SK-N-SH (cell line): ENCODE results near the gene ZNF793. TPM values are rescaled to one million over a fixed set of nuclear protein-coding genes. Genes with fewer than 3 reads are reported as not detected.
A peak's percentile ranks its signal among the peaks of the same experiment; 100 is the strongest.

Experiments
- CTCF ChIA-PET: fragments of 300-600, 350-600 bp; formaldehyde crosslinking; extraction: SDS; loops from one replicate; lab custom pipeline; 2021; lab: Yijun Ruan, JAX
- POLR2A ChIA-PET: fragments of 350-600 bp; sonication (Branson Sonifier 250); formaldehyde crosslinking; extraction: SDS; loops from one replicate; lab custom pipeline; 2020; ENCODE audit warnings: antibody characterized with exemption, inconsistent platforms; lab: Yijun Ruan, JAX
- DNase-seq: peaks from one replicate; pipeline ENCODE4 v3.0.0; 2012
- H2AFZ ChIP-seq: fragments of 200-600 bp; sonication (generic); 2 replicates; pipeline ENCODE4 v1.8.1; 2016; ENCODE audit warnings: antibody characterized with exemption, mild to moderate bottlenecking, low read depth
- H3F3A ChIP-seq: fragments of 200-600 bp; sonication (generic); replicated peaks from 2 replicates; pipeline ENCODE3; 2016; ENCODE audit warnings: antibody characterized with exemption, mild to moderate bottlenecking; ENCODE audit not compliant: insufficient read depth
- H3K27ac ChIP-seq, 2 experiments: fragments of 200-500 bp in 1 of 2; fragments of 200-600 bp in 1 of 2; sonication (Bioruptor generic) in 1 of 2; sonication (generic), shearing (Covaris generic) in 1 of 2; 2 replicates each; pipeline versions ENCODE4 v1.5.1 to v1.6.1; 2014 to 2016; ENCODE audit warnings: low read depth in 2 of 2, inconsistent platforms in 1 of 2, low read length in 1 of 2, mild to moderate bottlenecking in 1 of 2, mixed read lengths in 1 of 2
- H3K27me3 ChIP-seq: fragments of 200-600 bp; sonication (generic), shearing (Covaris generic); 2 replicates; pipeline ENCODE4 v1.6.1; 2016; ENCODE audit warnings: mixed run types; ENCODE audit not compliant: insufficient read depth
- H3K36me3 ChIP-seq, 2 experiments: fragments of 200-500 bp in 1 of 2; fragments of 200-600 bp in 1 of 2; sonication (Bioruptor generic) in 1 of 2; sonication (generic) in 1 of 2; replicated peaks in 1 of 2; 2 replicates each; pipeline versions ENCODE3 to v1.5.1; 2014 to 2016; ENCODE audit warnings: low read length in 1 of 2, mild to moderate bottlenecking in 1 of 2; ENCODE audit not compliant: insufficient read depth in 2 of 2, control insufficient read depth in 1 of 2
- H3K4me1 ChIP-seq, 2 experiments: fragments of 200-500 bp in 1 of 2; fragments of 200-600 bp in 1 of 2; sonication (Bioruptor generic) in 1 of 2; sonication (generic), shearing (Covaris generic) in 1 of 2; 2 replicates each; pipeline versions ENCODE4 v1.5.1 to v1.6.1; 2014 to 2016; ENCODE audit warnings: low read depth in 1 of 2, low read length in 1 of 2, mixed run types in 1 of 2; ENCODE audit not compliant: insufficient read depth in 2 of 2, control insufficient read depth in 1 of 2
- H3K4me2 ChIP-seq: fragments of 200-600 bp; sonication (generic), shearing (Covaris generic); 2 replicates; pipeline ENCODE4 v1.6.1; 2017; ENCODE audit warnings: mixed run types
- H3K4me3 ChIP-seq, 2 experiments: fragments of 200-500 bp in 1 of 2; fragments of 200-600 bp in 1 of 2; sonication (Bioruptor generic) in 1 of 2; sonication (generic), shearing (Covaris generic) in 1 of 2; 2 replicates each; pipeline versions ENCODE4 v1.5.1 to v1.8.1; 2014 to 2016; ENCODE audit warnings: low read depth in 2 of 2, inconsistent platforms in 1 of 2, low read length in 1 of 2, mild to moderate bottlenecking in 1 of 2, mixed read lengths in 1 of 2, moderate library complexity in 1 of 2
- H3K79me2 ChIP-seq: fragments of 200-600 bp; sonication (generic); 2 replicates; pipeline ENCODE4 v1.8.1; 2017; ENCODE audit warnings: mild to moderate bottlenecking; ENCODE audit not compliant: insufficient read depth
- H3K9ac ChIP-seq: fragments of 200-600 bp; sonication (generic); 2 replicates; pipeline ENCODE4 v1.6.1; 2017; ENCODE audit warnings: mixed run types
- H3K9me2 ChIP-seq: fragments of 200-600 bp; sonication (generic); 2 replicates; pipeline ENCODE4 v1.6.1; 2017; ENCODE audit warnings: mixed run types
- H3K9me3 ChIP-seq: fragments of 200-600 bp; sonication (generic); 2 replicates; pipeline ENCODE4 v1.6.1; 2017; ENCODE audit warnings: mixed run types, mild to moderate bottlenecking, moderate library complexity
- H4K20me1 ChIP-seq: fragments of 200-600 bp; sonication (generic); 2 replicates; pipeline ENCODE4 v1.6.1; 2017; ENCODE audit warnings: mild to moderate bottlenecking, mixed run types; ENCODE audit not compliant: insufficient read depth
- CHD2 ChIP-seq: fragments of 150-350 bp; IDR thresholded peaks from 2 replicates; pipeline ENCODE4 v1.6.1; 2018; ENCODE audit warnings: low read length; ENCODE audit not compliant: partially characterized antibody
- CTCF ChIP-seq: fragments of 200-600 bp; sonication (generic); IDR thresholded peaks from 2 replicates; pipeline ENCODE4 v1.6.1; 2017; ENCODE audit warnings: antibody characterized with exemption, mild to moderate bottlenecking, moderate library complexity
- FOXJ3 ChIP-seq: sonication (generic); formaldehyde crosslinking; IDR thresholded peaks from 2 replicates; pipeline ENCODE4 v1.5.1; 2020; ENCODE audit warnings: mild to moderate bottlenecking, missing genetic modification reagents
- GABPA ChIP-seq: IDR thresholded peaks from 2 replicates; pipeline ENCODE4 v1.4.0; 2012; ENCODE audit warnings: low read depth, mild to moderate bottlenecking
- JUND ChIP-seq: IDR thresholded peaks from 2 replicates; pipeline ENCODE4 v1.4.0; 2012
- MAX ChIP-seq: IDR thresholded peaks from 2 replicates; pipeline ENCODE4 v1.4.0; 2012; ENCODE audit warnings: low read depth
- MXI1 ChIP-seq: IDR thresholded peaks from 2 replicates; pipeline ENCODE4 v1.6.1; 2012; ENCODE audit warnings: mild to moderate bottlenecking, low read depth, low read length, improper control_type of control experiment
- NFIC ChIP-seq: IDR thresholded peaks from 2 replicates; pipeline ENCODE4 v1.4.0; 2012; ENCODE audit warnings: borderline replicate concordance
- NRF1 ChIP-seq: IDR thresholded peaks from 2 replicates; pipeline ENCODE4 v1.6.1; 2012; ENCODE audit warnings: low read depth, mild to moderate bottlenecking, low read length
- RAD21 ChIP-seq: IDR thresholded peaks from 2 replicates; pipeline ENCODE4 v1.6.1; 2012; ENCODE audit warnings: mild to moderate bottlenecking, low read length
- RXRA ChIP-seq: IDR thresholded peaks from 2 replicates; pipeline ENCODE4 v1.4.0; 2012; ENCODE audit warnings: low read depth, mild to moderate bottlenecking, borderline replicate concordance
- SMC3 ChIP-seq: IDR thresholded peaks from 2 replicates; pipeline ENCODE4 v1.6.1; 2012; ENCODE audit warnings: low read depth, low read length, improper control_type of control experiment
- TAF1 ChIP-seq: IDR thresholded peaks from 2 replicates; pipeline ENCODE4 v1.6.1; 2012; ENCODE audit warnings: low read depth, mild to moderate bottlenecking, low read length, moderate library complexity, borderline replicate concordance
- TCF12 ChIP-seq: IDR thresholded peaks from 2 replicates; pipeline ENCODE4 v1.4.0; 2012
- WGBS: methylation state at CpG from one replicate; pipeline ENCODE4 v1.1.6; 2017; ENCODE audit warnings: low lambda C conversion rate; 5-methylcytosine and 5-hydroxymethylcytosine counted together
- polyA plus RNA-seq, 3 experiments: library from polyadenylated mRNA; depleted of rRNA; stranded (reverse); fragments of >200 nt; gene quantifications; 2 replicates each; pipeline ENCODE4 v1.2.3, GENCODE V29; 2012
- TF ChIP-seq, protein P1 (sequence below): IDR thresholded peaks from 2 replicates; pipeline ENCODE4 v1.4.0; 2012; ENCODE audit warnings: low read depth, borderline replicate concordance

The ZNF793 gene
- polyA plus RNA-seq, 1 of the 3 experiments (the other 2 are of a cell fraction): 2.3 TPM

DNA sequence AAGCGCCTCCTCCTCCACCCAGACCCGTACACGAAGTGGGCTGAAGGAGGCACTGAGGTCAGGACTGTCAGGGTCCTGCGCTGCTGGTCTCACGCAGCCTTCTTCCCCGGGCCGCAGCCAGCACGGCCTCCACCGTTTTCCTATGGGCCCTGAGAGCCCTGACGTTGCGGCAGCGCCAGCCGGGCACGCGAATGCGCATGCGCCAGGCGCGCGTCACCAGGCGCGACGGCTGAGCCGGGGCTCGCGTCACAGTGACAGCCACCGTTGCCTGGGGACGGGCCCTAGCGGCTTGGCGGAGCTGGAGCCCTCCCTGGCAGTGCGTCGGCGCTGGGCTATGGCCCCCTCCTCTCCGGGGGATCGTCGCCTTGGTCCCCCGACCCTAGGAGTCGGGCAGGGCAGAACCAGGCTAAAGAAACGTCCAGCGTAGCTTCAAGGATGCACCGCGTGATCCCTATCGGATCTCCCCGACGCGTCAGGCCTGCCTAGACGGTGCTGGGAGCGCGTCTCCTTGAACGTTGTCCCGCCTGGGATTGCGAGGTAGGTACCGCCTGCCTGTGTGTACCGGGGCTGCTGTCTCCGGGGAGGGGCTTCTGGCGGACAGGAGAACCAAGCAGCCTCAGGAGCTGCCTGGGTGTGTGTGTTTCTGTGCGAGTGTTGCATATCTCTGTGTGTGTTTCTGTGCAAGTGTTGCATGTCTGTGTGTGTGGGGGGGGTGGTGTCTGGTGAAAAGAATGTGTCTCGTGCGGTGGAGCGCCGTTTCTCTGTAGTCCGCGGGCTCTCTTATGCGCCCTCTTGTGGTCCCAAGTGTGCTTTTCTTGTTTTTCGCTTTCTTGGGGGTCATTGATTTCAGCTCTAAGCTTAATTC lies 44.6 kb downstream of the ZNF793 start:
- H3K9me2 ChIP-seq: no peaks in the 10 kb centered on the region
- no peak overlapping the region for H3K9ac ChIP-seq
- peak overlapping the region; percentile 52 to 60 for H3K4me3 ChIP-seq
- H3K4me2 ChIP-seq: peak overlapping the region; percentile 66; the same call in 1 of the 2 replicates
- 0 out of 2 replicates have a peak, but pooled peaks cover 18% of the 10 kb centered on the region for H3K9me3 ChIP-seq
- no peaks in the 10 kb centered on the region; a peak in 1 of 4 replicates for H3K4me1 ChIP-seq
- no peaks in the 10 kb centered on the region for H3F3A ChIP-seq
- H3K27me3 ChIP-seq: no peaks in the 10 kb centered on the region
- peak overlapping the region in 1 of 2 experiments; percentile 60; a peak in 1 of 4 replicates for H3K27ac ChIP-seq
- no peaks in the 10 kb centered on the region for H4K20me1 ChIP-seq
- DNase-seq: peak; percentile 95
- ChIA-PET CTCF (interaction anchor here (0.6 to 2.9 kb wide), 20 partner anchors 9 to 579 kb away, joined by 3 to 16 read pairs (median 4); partner anchors contain the start of genes ZNF540, ZNF570, ZNF571 and ZNF793), POLR2A (interaction anchor here (1.0 to 1.2 kb wide), 2 partner anchors 45 to 228 kb away, joined by 3 to 4 read pairs; partner anchors contain the start of genes ZNF573 and ZNF793)
- no peaks in the 10 kb centered on the region for H3K79me2 ChIP-seq
- peaks cover 0 to 3% of the 10 kb centered on the region in 2 experiments for H3K36me3 ChIP-seq
- 19% methylated on average over 31 of the region's 65 CpGs for WGBS
- peak overlapping the region; percentile 79; the same call in 1 of the 2 replicates for H2AFZ ChIP-seq
- TF ChIP-seq RAD21 (peak; percentile 44), SMC3 (peak; percentile 39; the same call in 1 of the 2 replicates), MXI1 (peak; percentile 46; the same call in 1 of the 2 replicates), NRF1 (peak; percentile 67), CTCF (peak; percentile 48; the same call in 1 of the 2 replicates), CHD2 (peak; percentile 22), FOXJ3 (CRISPR knock-in tag) (no peak), JUND (no peak)

GRCh38 chr19:37563518-37563917 lies 56.8 kb downstream of the ZNF793 start:
- H3K9ac ChIP-seq: no peak overlapping the region
- ChIA-PET POLR2A (no interaction called here), CTCF (no interaction called here)
- 44% methylated on average over 3 of the region's 3 CpGs for WGBS
- no peaks in the 10 kb centered on the region for H3K27me3 ChIP-seq
- no peak overlapping the region for H3K4me2 ChIP-seq
- no peaks in the 10 kb centered on the region for H3K79me2 ChIP-seq
- no peak for DNase-seq
- H3K9me3 ChIP-seq: peaks cover 70% of the 10 kb centered on the region
- peaks cover 23 to 37% of the 10 kb centered on the region in 2 experiments for H3K36me3 ChIP-seq
- no peak overlapping the region for H3K27ac ChIP-seq
- H4K20me1 ChIP-seq: no peaks in the 10 kb centered on the region
- peaks cover 2% of the 10 kb centered on the region for H3F3A ChIP-seq
- H3K4me3 ChIP-seq: no peak overlapping the region
- no peaks in the 10 kb centered on the region for H3K4me1 ChIP-seq
- no peak overlapping the region for H2AFZ ChIP-seq
- no peak for TF ChIP-seq TAF1
- TF ChIP-seq MAX: no peak
- no peak for TF ChIP-seq GABPA
- no peak for TF ChIP-seq RAD21
- TF ChIP-seq, protein P1, sequence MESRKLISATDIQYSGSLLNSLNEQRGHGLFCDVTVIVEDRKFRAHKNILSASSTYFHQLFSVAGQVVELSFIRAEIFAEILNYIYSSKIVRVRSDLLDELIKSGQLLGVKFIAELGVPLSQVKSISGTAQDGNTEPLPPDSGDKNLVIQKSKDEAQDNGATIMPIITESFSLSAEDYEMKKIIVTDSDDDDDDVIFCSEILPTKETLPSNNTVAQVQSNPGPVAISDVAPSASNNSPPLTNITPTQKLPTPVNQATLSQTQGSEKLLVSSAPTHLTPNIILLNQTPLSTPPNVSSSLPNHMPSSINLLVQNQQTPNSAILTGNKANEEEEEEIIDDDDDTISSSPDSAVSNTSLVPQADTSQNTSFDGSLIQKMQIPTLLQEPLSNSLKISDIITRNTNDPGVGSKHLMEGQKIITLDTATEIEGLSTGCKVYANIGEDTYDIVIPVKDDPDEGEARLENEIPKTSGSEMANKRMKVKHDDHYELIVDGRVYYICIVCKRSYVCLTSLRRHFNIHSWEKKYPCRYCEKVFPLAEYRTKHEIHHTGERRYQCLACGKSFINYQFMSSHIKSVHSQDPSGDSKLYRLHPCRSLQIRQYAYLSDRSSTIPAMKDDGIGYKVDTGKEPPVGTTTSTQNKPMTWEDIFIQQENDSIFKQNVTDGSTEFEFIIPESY: no peak
- TF ChIP-seq RXRA: no peak
- no peak for TF ChIP-seq NFIC
- TF ChIP-seq TCF12: no peak
- no peaks in the 10 kb centered on the region for H3K9me2 ChIP-seq
